ENCODE measurements around the gene PLN. TPM values are rescaled to one million over a fixed set of nuclear protein-coding genes. Genes with fewer than 3 reads are reported as not detected.

The PLN gene
- total RNA-seq, 2 donors from 2014 or later, result 560 to 1,831 TPM

DNA sequence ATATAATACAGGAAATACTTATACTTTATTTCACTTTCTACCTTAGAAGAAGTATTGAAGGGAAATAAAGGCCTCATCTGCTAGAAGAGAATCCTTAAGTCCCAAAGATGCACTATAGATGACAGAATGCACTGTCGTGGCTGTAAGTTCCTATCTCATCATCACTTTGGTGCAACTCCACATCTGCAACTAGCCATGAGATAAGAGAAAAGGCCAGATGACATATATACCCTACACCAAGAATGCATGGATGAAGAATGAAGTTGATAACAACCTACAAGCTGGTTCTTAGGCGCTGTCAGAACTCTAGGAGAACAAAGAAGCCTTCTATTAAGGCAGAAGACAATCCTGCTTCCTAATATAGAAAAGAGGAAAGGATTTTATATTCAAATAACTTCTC lies 11.6 kb upstream of the PLN start:
- H3K27ac ChIP-seq, result peak overlapping the region; percentile 30 to 83
- H3K36me3 ChIP-seq, result no peaks in the 10 kb centered on the region
- TF ChIP-seq, protein P1, sequence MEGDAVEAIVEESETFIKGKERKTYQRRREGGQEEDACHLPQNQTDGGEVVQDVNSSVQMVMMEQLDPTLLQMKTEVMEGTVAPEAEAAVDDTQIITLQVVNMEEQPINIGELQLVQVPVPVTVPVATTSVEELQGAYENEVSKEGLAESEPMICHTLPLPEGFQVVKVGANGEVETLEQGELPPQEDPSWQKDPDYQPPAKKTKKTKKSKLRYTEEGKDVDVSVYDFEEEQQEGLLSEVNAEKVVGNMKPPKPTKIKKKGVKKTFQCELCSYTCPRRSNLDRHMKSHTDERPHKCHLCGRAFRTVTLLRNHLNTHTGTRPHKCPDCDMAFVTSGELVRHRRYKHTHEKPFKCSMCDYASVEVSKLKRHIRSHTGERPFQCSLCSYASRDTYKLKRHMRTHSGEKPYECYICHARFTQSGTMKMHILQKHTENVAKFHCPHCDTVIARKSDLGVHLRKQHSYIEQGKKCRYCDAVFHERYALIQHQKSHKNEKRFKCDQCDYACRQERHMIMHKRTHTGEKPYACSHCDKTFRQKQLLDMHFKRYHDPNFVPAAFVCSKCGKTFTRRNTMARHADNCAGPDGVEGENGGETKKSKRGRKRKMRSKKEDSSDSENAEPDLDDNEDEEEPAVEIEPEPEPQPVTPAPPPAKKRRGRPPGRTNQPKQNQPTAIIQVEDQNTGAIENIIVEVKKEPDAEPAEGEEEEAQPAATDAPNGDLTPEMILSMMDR (IDR thresholded peaks at IDR 0.05), result no peak
- no peak for DNase-seq (ENCODE audit: low spot score)
- peaks cover 0 to 11% of the 10 kb centered on the region in 2 donors for H3K4me1 ChIP-seq
- peak overlapping the region in 1 of 2 donors; percentile 23 for H3K4me3 ChIP-seq
- no peaks in the 10 kb centered on the region for H3K27me3 ChIP-seq
- H3K9me3 ChIP-seq, result no peaks in the 10 kb centered on the region

DNA sequence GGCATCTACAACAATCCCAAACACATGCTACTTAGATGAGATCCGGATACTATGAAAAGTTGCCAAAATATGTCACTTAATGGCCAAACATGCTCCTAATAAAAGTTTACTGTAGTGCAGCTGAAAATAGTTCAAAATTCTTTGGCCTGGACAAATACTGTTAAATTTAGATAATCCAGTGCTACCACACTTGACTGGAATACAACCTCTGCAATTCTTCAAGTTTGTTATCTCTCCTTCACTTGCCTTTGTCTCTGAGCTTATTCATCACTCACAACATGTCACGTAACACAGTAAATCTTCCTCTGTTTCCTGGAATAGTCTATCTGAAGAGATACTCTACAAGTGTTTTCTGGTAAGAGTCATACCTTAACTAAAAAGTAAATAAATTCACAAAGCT lies 10.5 kb upstream of the PLN start:
- no peaks in the 10 kb centered on the region for H3K9me3 ChIP-seq
- H3K4me1 ChIP-seq, result peaks cover 0 to 18% of the 10 kb centered on the region in 2 donors
- peak overlapping the region; percentile 6 to 23 for H3K4me3 ChIP-seq
- no peaks in the 10 kb centered on the region for H3K27me3 ChIP-seq
- TF ChIP-seq, protein P1 (IDR thresholded peaks at IDR 0.05), result no peak
- no peaks in the 10 kb centered on the region for H3K36me3 ChIP-seq
- H3K27ac ChIP-seq, result peak overlapping the region; percentile 30 to 83
- DNase-seq (ENCODE audit: low spot score), result no peak

DNA sequence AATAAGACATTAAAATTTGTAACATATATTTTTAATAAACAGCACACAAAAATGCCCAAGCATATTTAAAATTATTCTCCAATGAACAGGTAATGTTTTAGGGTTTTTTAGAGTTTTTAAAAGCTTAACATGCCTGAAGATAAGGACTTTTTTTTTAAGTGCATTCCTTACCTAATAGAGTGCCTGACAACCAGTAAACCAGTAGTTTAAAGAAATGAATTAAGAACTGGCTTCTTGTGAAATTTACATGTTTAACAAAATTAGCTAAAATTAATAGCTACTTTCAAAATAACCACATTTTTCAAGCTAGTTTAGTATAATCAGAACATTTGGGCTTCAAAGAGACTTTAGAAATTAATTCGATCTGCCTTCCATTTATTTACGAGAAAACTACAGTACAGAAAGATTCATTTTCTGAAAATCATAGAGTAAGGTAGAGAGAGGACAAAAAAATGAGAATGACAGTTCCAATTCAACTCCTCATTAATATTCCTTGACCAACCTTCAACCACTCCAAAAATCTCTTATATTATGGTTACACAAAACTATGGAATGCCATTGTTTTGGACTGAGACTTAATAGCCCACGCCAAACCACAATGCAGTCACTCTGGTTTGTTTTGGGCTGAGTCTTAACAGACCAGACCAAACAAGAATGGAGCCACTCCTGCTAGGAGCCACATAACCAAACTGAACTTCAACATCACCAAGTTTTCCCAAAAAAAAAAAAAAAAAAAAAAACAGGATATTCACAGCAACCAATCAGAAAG lies 5.7 kb upstream of the PLN start:
- H3K27ac ChIP-seq, result peak overlapping the region; percentile 33 to 83
- H3K36me3 ChIP-seq, result no peaks in the 10 kb centered on the region
- no peak for DNase-seq (ENCODE audit: low spot score)
- H3K27me3 ChIP-seq, result no peaks in the 10 kb centered on the region
- TF ChIP-seq, protein P1 (IDR thresholded peaks at IDR 0.05), result no peak
- no peaks in the 10 kb centered on the region for H3K9me3 ChIP-seq
- H3K4me1 ChIP-seq, result peaks cover 0 to 15% of the 10 kb centered on the region in 2 donors
- H3K4me3 ChIP-seq, result no peak overlapping the region

DNA sequence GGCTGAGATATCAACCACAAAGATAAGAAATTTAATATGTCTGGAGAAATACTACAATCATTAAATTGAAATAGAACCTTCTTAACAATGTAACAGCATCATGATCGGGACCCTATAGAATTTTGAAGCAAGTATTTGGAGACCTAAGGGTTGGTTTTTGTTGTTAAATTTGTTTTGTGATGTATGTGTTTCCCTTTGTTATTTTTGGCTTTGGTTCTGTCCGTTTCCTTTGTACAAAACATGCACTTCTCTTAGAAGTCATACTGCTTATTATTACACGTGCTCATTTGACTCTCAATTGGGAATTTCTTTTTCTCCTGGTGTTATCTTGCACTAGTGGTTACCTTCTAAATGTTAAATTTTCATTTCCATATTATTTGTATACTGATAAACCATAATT lies 4.0 kb upstream of the PLN start:
- H3K4me1 ChIP-seq, result peaks cover 0 to 9% of the 10 kb centered on the region in 2 donors
- no peak for DNase-seq (ENCODE audit: low spot score)
- no peak overlapping the region for H3K4me3 ChIP-seq
- peaks cover 5% of the 10 kb centered on the region for H3K36me3 ChIP-seq
- peak overlapping the region; percentile 33 to 83 for H3K27ac ChIP-seq
- no peaks in the 10 kb centered on the region for H3K9me3 ChIP-seq
- TF ChIP-seq, protein P1 (IDR thresholded peaks at IDR 0.05), result no peak
- no peaks in the 10 kb centered on the region for H3K27me3 ChIP-seq

DNA sequence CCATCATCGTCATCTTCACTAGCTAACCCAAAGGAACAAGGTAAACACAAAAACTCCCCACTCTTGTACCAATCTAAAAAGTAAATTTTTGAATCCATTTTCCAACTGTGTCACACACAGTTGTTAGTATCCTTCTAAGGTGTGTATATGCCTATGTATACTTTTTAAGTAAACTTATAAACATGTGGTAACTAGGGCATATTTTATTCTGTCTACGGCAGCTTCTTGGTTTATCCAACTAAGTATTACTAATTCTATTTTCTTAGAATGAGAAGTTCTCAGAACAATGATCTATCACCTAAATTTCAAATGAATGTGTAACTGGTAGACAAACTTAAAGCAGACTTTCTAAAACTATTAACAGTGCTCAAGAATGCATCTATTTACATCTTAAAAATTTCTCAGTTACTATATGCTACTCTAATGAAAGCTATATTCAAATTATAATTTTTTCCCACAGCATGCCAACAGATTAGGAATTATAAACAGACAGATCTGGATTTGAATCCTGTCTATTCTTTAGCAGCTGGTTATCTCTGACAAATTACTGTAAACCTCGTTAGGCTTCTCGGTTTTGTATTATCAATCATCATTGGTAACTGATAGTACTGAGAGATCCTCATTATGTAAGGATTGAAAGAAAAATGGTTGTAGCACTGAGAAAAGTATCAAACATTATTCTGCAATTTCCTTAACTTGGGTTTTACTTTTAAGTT lies 1.8 kb upstream of the PLN start:
- DNase-seq (ENCODE audit: low spot score), result no peak
- peak overlapping the region; percentile 72 to 83 for H3K27ac ChIP-seq
- no peaks in the 10 kb centered on the region for H3K9me3 ChIP-seq
- TF ChIP-seq, protein P1 (IDR thresholded peaks at IDR 0.05), result no peak
- H3K27me3 ChIP-seq, result no peaks in the 10 kb centered on the region
- H3K4me1 ChIP-seq, result peaks cover 0 to 8% of the 10 kb centered on the region in 2 donors
- H3K4me3 ChIP-seq, result peak overlapping the region; percentile 43 to 48
- peaks cover 24% of the 10 kb centered on the region for H3K36me3 ChIP-seq
